ENCODE data around the gene SYT2.
"Not testable (repeated sequence)": the region's sequence is repeated elsewhere in the genome, so short reads cannot be mapped to it uniquely, and the experiment has no call there.

SYT2 gene

GRCh38 chr1:202590975-202591411 is 119.3 kb downstream of the SYT2 start:
- DNase-seq (ENCODE audit: low spot score) = peak; percentile 51

- DNase-seq (ENCODE audit: low spot score) = no peak
These were observed 120.1 kb downstream of the SYT2 start for GRCh38 chr1:202590126-202590525.

GRCh38 chr1:202589190-202589930 is 120.9 kb downstream of the SYT2 start:
- peak; percentile 100 for DNase-seq (ENCODE audit: low spot score)

GRCh38 chr1:202588503-202589189 is 121.6 kb downstream of the SYT2 start:
- DNase-seq (ENCODE audit: low spot score) = peak; percentile 7

GRCh38 chr1:202587859-202588485 is 122.3 kb downstream of the SYT2 start:
- peak; percentile 40 for DNase-seq (ENCODE audit: low spot score)

- no peak for DNase-seq (ENCODE audit: low spot score)
These were observed 123.4 kb downstream of the SYT2 start for GRCh38 chr1:202586871-202587270.

- DNase-seq (ENCODE audit: low spot score) = peak; percentile 79
These were observed 124.0 kb downstream of the SYT2 start for GRCh38 chr1:202586018-202586821.

GRCh38 chr1:202585590-202585933 is 124.7 kb downstream of the SYT2 start:
- no peak for DNase-seq (ENCODE audit: low spot score)

- no peak for DNase-seq (ENCODE audit: low spot score)
These were observed 125.3 kb downstream of the SYT2 start for GRCh38 chr1:202584707-202585589.

GRCh38 chr1:202582350-202582749 is 127.9 kb downstream of the SYT2 start:
- DNase-seq (ENCODE audit: low spot score) = not testable (repeated sequence)

- DNase-seq (ENCODE audit: low spot score) = no peak
These were observed 129.6 kb downstream of the SYT2 start for GRCh38 chr1:202580619-202581018.

- peak; percentile 46 for DNase-seq (ENCODE audit: low spot score)
These were observed 130.4 kb downstream of the SYT2 start for GRCh38 chr1:202579806-202580205.

- DNase-seq (ENCODE audit: low spot score) = no peak
These were observed 131.7 kb downstream of the SYT2 start for GRCh38 chr1:202578565-202578964.

GRCh38 chr1:202578001-202578504 is 132.2 kb downstream of the SYT2 start:
- no peak for DNase-seq (ENCODE audit: low spot score)

GRCh38 chr1:202577381-202577780 is 132.9 kb downstream of the SYT2 start:
- DNase-seq (ENCODE audit: low spot score) = no peak

GRCh38 chr1:202576816-202577215 is 133.4 kb downstream of the SYT2 start:
- no peak for DNase-seq (ENCODE audit: low spot score)

- no peak for DNase-seq (ENCODE audit: low spot score)
These were observed 134.2 kb downstream of the SYT2 start for GRCh38 chr1:202575918-202576653.

- no peak for DNase-seq (ENCODE audit: low spot score)
These were observed 137.4 kb downstream of the SYT2 start for GRCh38 chr1:202572867-202573266.

GRCh38 chr1:202571719-202572339 is 138.4 kb downstream of the SYT2 start:
- peak; percentile 25 for DNase-seq (ENCODE audit: low spot score)
